HT-29 (cell line): ENCODE measurements around the gene STYXL1. TPM values are rescaled to one million over a fixed set of nuclear protein-coding genes. Genes with fewer than 3 reads are reported as not detected.
"Not testable (repeated sequence)": the region's sequence is repeated elsewhere in the genome, so short reads cannot be mapped to it uniquely, and the experiment has no call there.

Source experiments
- DNase-seq: peaks from one replicate; pipeline ENCODE4 v3.0.0-alpha.2; 2015; ENCODE audit warnings: low spot score
- total RNA-seq: library from RNA; depleted of rRNA; stranded (reverse); fragments of >200 nt; shearing (Covaris generic); gene quantifications from 2 replicates; pipeline ENCODE4 v1.2.3, GENCODE V29; 2014

STYXL1 gene
- total RNA-seq, 1 experiment from 2014 or later: 38.3 TPM

DNA sequence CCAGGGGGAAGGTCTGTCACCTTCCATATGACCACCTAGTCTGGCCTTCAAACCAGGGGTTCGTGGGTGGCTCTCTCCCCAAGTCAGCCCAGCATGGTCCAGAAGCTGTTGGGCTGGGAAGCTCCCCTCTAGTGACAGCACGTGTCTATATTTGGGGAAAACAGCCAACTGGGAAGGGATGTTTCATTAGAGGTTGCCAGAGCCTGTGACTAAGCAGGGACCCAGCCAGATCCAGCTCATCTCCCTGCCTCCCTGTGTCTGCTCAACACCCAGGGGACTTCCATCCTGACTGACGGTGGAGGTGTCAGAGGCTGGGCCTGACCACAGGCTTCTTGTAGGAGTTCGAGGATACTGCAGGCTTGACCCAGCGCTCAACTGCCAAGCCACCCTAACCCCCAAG lies 10.5 kb downstream of the STYXL1 start:
- DNase-seq: no peak

DNA sequence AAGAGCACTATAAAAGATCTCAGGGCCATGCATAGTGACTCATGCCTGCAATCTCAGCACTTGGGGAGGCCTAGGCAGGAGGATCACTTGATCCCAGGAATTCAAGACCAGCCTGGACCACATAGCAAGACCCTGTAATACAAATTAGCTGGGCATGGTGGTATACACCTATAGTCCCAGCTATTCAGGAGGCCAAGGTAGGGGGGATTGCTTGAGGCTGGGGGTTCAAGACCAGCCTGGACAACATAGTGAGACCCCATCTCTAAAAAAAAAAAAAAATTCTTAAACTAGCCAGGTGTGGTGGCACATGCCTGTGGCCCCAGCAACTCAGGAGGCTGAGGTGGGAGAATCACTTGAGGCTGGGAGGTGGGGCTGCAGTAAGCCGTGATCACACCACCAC lies 15.8 kb downstream of the STYXL1 start:
- DNase-seq: no peak

DNA sequence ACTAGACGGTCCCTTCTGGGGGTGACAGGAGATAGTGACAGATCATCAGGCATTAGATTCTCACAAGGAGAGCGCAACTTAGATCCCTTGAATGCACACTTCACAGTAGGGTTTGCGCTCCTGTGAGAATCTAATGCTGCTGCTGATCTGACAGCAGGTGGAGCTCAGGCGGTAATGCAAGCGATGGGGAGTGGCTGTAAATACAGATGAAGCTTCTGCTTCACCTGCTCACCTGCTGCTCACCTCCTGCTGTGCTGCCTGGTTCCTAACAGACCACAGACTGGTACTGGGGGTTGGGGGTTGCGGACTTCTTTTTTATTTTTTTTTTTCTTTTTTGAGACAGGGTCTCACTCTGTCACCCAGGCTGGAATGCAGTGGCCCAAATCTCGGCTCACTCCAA lies 18.1 kb downstream of the STYXL1 start:
- not testable (repeated sequence) for DNase-seq

DNA sequence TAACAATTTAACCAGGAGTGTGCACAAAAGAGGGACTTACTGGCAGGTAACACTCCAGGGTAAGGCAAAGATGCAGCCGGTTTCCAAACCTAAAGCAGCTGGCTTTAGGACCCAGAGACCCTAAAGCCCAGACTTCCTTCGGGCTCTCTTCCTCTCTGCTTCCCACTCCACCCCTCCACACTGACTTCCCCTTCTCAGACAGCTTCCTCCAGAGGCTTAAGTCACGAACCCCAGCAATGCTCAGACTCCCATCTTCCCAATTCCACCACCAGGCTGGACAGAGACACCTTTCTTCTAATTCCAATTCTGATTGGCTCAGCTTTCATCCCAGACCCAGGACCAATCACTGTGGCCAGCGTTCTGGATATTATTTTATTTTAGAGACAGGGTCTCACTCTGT lies 24.8 kb downstream of the STYXL1 start:
- DNase-seq: no peak

DNA sequence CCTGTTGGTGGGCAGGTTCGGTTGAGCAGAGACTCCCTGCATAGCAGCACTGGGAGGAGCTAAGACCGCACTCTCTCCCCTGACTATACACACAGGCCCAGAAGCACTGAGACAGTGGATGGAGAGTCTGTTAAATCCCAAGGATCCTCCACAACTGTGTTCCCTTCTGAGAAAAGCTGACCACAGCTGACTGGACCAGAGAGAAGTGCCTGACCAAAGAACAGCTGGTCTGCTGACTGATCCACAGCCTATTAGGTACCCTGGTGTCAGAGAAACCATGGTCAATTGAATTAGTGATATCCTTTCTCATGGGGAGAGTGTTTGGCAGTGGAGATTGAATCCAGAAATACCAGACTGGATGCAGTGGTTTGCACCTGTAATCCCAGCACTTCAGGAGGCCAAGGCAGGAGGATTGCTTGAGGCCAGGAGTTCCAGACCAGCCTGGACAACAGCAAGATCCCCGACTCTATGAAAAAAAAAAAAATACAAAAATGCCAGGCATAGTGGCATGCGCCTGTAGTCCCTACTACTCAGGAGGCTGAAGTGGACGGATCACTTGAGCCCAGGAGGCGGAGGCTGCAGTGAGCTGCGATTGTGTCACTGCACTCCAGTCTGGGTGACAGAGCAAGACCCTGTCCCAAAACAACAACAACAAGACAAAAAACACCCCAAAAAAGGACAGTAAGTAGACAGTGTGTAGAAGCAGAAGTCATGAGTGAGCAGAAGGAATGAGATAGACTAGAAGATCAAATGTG lies 25.6 kb downstream of the STYXL1 start:
- DNase-seq: no peak

DNA sequence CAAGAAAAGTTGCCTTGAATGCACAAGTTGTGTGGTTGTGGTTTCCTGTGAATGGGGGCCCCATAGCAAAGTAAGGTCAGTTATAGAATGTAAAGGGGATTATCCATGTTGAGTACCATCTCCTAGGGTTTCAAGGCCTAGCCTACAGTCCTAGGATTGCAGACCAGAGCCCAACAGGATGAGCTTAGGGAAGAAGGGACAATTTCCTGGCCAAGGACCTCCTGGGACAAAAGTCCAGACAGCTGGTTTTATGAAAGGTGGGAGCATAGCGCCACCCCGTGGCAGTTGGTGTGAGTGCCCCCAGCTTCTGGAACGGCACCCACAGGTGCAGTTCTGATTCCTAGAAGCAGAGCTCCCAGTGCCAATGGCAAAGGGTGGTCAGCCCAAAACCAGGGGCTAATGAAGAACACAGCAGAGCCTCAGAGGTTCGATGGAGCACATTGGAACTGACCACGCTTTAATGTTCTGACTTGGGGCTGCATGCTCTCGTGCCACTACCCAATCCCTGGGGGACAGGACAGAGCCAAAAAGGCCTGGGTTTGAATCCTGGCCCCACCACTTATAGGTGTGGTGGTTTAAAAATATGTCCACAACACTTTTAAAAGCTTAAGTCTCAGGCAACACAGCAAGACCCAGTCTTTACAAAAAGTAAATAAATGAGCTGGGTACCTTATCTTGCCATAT lies 27.6 kb downstream of the STYXL1 start:
- peak; percentile 89 for DNase-seq

DNA sequence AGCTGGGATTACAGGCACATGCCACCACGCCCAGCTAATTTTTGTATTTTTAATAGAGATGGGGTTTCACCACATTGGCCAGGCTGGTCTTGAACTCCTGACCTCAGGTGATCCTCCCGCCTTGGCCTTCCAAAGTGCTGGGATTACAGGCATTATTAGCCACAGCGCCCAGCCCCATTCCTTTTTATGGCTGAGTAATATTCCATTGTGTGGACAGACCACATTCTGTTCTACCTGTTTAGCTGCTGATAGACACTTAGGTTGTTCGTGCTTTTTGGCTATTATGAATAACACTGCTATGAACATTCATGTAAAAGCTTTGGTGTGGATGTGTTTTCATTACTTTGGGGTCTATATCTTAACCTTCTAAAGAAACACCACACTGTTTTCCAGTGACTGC lies 29.3 kb downstream of the STYXL1 start:
- not testable (repeated sequence) for DNase-seq

DNA sequence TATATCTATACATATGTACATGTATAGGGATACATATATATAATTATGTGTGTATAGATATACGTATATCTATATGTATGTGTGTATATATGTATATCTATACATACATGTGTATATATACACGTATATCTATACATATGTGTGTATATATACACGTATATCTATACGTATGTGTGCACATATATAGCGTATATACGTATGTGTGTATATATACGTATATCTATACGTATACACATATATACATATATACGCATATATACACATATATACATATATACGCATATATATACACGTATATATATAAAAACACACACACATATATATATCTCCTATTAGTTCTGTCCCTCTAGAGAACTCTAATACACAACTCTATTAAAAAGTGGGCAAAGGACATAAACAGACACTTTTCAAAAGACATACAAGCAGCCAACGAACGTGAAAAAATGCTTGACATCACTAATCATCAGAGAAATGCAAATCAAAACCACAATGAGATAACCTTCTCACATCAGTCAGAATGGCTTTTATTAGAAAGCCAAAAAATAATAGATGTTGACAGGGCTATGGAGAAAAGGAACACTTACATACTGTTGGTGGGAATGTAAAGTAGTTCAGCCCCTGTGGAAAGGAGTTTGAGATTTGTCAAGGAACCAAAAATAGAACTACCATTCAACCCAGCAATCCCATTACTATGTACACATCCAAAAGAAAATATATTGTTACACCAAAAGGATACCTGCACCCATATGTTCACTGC lies 31.4 kb downstream of the STYXL1 start:
- DNase-seq: no peak

DNA sequence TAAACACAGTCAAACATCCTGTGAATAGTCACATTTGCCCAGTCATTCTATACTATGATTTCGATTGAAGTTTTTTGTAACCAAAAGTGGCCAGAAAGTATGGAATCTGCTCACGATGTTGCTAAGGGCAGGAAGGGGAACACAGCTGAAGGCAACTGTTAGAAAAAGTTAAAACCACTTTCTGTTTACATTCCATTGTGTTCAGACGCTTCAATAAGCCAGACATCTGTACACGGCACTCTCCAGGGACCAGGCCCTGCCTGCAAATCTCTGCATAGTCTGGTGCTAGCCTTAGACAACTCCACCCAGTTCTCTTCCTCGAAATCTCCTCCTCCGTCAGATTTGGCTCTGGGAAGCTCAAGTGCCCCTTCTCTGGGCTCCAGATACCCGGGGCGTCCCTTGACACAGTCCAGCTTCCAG lies 36.3 kb downstream of the STYXL1 start:
- no peak for DNase-seq

DNA sequence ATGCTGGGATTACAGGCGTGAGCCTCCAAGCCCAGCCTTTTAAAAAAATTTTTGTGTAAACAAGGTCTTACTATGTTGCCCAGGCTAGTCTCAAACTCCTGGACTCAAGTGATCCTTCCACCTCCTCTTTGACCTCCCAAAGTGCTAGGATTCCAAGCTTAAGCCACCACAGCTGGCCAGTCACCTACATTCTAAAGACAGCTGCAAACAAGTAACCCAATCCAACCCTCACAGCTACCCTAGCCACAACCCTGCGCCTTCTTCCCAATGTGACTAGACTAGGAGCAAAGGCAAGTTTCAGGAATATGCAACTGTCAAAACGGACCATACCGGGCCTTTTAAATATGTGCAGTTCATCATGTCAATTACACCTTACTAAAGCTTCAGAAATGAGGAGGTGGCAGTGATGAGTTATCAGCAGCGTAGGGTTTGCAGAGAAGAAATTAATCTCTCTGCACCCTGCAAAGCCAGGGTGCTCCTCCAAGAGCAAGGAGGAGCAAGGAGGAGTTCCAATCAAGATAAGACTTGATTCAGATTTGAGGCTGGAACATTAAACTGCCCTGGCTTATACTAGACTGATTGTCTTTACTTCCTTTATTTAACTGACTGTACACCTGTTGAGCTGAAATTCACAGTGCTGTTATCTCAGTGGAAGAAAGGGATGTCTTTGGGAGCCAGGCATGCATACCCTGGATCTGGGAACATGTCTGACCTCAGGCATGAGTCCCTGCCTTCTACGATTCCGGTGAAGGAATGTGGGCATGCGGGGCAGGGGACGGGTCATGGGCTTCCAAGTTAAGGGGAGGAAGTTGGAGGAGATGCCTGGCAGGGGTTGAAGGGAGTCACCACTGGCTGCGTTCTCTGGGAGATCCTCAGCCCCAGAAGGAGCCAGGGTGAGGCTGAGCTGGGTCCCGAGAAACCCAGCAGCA lies 37.9 kb downstream of the STYXL1 start:
- DNase-seq: no peak

DNA sequence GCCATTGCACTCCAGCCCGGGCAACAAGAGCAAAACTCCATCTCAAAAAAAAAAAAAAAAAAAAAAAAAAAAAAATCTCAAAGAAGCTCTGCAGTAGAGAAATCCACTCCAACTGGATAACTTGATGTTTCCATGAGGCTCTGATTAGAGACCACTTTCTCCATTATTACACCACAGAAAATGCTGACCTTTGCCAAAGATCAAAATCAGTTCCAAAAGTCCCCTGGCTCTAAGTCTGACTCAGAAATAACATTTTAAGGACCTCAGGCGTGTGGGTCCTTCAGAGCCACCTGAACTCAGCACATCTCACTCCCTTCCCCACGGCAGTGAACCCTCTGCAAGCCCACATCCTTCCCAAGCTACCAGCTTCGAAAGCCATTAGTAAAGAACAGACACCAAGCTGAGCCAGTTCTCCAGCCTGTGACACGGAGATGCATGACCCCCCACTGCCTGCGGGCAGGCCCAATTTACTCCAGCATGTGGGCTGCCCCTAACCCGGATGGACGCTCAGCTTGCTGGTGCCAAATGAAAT lies 39.6 kb downstream of the STYXL1 start:
- no peak for DNase-seq

DNA sequence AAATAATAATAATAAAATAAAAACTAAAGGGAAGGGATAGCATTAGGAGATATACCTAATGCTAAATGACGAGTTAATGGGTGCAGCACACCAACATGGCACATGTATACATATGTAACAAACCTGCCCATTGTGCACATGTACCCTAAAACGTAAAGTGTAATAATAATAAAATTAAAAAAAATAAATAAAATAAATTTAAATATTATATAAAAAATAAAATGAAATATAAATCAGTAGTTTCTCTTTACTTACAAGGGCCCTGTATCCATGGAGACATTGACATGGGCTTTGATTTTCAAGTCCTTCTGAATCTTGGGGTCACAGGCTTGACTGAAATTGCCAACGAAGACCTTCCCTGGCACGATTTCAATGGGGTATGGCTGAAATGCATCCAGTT lies 42.8 kb downstream of the STYXL1 start:
- not testable (repeated sequence) for DNase-seq

DNA sequence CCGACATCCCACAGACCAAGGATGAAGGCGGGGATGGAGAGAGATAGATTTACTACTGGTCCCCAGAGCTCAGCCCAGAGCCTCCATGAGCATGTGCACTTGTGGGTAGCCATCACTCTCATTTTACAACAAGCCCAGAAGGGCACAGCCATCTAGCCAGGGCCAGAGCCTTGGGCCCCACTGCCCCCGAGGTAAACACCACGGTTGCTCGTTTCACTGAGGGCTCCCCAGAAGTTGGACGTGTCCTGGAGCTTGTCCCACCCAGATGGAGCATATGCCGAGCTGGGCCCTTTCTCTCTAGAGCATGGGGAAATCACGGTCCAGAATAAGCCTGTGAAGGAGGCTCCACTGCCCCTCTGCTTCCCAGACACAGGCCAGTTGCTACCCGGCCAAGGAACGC lies 44.4 kb downstream of the STYXL1 start:
- DNase-seq: no peak

DNA sequence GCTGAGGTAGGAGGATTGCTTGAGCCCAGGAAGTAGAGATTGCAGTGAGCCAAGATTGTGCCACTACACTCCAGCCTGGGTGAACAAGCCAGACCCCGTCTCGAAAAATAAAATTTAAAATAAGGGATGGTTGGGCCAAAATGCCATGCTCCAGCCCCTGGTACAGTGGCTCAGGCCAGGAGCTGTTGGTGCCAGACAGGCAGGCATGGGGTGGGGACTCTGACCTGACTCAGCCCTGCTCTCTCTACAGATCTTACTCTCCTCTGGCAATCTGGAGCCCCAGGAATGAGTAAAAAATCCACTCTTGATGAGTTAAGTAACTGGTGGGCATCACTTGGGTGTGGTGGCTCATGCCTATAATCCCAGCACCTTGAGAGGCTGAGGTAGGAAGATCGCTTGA lies 45.0 kb downstream of the STYXL1 start:
- DNase-seq: no peak

DNA sequence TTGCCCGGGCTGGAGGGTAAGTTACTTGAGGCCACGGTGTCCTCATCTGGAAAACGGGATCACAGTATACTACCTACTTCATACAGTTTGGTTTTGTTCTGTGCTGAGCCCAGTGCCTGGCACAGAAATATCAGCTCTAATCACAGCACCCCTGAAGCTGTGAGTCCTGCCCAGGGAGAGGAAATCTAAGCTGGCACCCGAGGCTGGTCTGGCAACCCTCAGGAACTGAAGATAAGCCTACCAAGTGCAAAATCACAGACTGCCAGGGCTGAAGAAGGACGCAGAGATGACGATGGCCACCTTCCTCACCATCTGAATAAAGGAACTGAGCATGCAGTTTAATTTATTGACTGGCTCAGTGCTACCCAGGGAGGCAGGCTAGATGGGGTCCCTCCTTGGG lies 45.7 kb downstream of the STYXL1 start:
- no peak for DNase-seq

DNA sequence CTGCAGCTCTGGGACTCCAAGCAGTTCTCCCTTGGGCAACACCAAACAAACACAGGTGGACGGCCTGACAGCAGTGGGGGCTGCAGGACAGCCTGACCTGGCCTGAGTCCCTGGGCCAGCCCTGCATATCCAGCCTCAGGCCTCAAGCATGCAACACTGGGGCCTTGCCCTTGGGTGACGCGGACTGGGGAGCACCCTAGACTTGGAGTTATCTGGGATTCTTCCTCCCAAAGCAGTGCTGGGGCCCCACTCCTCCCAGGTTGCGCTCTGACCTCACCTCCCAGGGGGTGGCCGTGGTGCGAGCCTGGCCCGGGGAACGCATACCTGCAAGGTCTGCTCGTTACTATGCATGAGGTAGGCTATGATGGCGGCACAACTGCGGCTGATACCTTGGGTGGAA lies 47.2 kb downstream of the STYXL1 start:
- no peak for DNase-seq

DNA sequence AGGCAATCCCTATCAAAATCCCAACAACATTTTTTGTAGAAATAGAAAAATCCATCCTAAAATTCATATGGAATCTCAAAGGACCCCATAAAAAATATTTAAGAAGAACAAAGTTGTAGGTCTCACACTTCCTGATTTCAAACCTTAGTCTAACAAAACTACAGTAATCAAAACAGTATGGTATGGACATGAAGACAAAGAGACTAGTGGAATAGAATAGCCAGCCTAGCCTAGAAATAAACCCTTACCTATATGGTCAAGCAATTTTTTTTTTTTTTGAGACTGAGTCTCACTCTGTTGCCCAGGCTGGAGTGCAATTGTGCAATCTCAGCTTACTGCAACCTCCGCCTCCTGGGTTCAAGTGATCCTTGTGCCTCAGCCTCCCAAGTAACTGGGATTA lies 49.8 kb downstream of the STYXL1 start:
- no peak for DNase-seq

DNA sequence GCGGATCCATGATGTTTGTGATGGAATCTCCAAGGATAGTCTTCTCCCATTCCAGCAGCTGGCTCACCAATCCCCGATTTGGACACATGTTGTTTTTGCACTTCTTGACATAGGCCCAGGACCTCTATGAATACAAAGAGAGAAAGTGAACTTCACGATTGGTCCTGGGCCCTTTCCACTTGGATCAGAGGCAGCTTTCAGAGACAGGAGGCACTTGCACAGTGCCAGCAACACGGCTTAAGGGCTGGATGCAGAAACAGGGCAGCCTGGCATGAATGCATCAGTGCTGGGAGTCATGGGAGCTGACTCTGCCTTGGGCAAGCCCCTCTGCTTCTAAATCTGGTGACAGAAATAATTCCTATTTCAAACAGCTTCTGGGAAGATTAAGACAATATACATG lies 51.3 kb downstream of the STYXL1 start:
- DNase-seq: no peak

DNA sequence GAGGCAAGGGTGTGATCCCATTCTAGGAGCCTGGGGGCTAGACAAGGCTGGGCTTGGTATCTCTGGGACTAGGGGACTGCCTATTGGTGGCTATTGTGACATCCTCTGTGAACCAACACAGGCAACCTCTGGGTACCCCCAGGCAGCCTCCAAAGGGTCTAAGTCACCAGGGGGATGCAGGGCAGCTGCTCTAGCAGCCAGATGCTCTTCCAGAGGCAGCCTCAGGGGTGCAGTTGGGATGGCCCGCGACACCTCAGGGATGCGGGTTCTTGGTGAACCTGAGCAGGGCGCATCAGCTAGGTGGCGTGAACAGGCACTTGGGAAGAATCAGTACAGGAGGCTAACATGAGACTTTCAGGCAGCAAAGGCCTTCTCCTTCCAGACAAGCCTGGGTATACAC lies 51.8 kb downstream of the STYXL1 start:
- no peak for DNase-seq

DNA sequence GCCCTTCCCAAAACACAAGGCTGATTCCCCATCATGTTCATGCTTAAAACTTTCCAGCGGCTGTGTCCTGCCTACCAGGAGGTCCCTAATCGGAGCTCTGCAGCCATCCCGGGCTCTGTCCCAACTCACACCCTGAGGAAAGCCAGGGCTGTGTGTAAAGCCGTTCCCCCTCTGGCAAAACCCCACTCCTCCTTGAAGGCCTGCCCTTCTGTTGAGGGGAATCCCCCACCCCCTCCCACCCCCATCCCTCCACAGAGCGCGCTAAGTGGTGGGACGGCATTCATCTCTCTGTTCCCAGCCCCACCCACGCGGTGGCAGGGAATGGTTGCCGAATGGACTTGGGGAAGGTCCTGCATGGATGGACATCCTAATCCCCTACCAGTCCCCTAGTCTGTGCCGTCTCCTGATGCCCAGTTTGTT lies 52.7 kb downstream of the STYXL1 start:
- no peak for DNase-seq

DNA sequence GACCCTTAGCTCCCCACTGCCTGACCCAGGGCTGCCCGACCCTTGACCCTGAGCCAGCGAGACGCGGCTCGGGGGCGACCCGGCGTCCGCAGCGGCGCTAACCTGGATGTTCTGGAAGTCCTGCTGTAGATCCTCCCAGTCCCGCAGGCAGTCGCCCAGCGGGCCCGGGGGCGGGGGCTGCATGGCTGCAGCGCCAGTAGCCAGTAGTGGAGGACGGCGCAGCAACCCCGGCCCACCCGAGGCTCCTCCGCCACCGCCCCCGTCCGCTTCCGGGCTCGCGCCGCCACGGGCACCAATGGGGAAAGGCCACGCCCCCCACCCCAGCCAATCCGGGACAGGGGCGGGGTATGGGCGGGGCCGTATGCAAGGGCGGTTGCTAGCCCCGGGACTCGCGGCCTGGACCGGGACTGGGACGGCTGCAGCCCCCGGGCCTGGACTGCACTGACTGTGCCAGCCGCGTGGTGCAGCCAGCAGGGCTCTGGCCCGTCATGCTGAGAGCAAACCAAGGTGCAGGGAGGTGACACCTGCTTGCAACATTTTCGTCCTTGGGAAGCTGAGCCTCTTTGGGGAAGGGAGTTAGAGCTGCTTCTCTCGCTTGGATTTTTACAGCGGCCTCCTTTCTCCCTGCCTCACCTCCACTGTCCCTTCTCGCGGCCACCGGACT lies 53.3 kb downstream of the STYXL1 start, which contains the start of gene TMEM120A:
TMEM120A (minus strand) TSS at position 208 of the 664 bp plus-strand sequence; CDS start at position 183, 25 bp downstream.
- DNase-seq: peak; percentile 95
